Smooth muscle cell (in vitro differentiated cells): Measurements from ENCODE around the gene ST6GALNAC3. TPM values are rescaled to one million over a fixed set of nuclear protein-coding genes. Genes with fewer than 3 reads are reported as not detected.

Experiments used
- DNase-seq: peaks from one replicate; lab custom pipeline; 2025; ENCODE audit not compliant: unreplicated experiment; lab: John Stamatoyannopoulos, UW
- H2AFZ ChIP-seq: fragments of 200-600 bp; sonication (generic); 2 replicates; pipeline ENCODE4 v1.6.0; 2016; ENCODE audit warnings: antibody characterized with exemption, low read depth, mild to moderate bottlenecking
- H3F3A ChIP-seq: fragments of 200-600 bp; sonication (generic); 2 replicates; pipeline ENCODE4 v1.6.0; 2017; ENCODE audit warnings: antibody characterized with exemption, low read depth
- H3K27ac ChIP-seq: fragments of 200-600 bp; sonication (generic); 2 replicates; pipeline ENCODE4 v1.5.1; 2016; ENCODE audit warnings: low read depth, mild to moderate bottlenecking
- H3K27me3 ChIP-seq: fragments of 200-600 bp; sonication (generic); 2 replicates; pipeline ENCODE4 v1.6.1; 2016; ENCODE audit warnings: low read depth, mild to moderate bottlenecking
- H3K36me3 ChIP-seq: fragments of 200-600 bp; sonication (generic); 2 replicates; pipeline ENCODE4 v1.5.1; 2016; ENCODE audit warnings: low read depth
- H3K4me1 ChIP-seq: fragments of 200-600 bp; sonication (generic); 2 replicates; pipeline ENCODE4 v1.5.1; 2016; ENCODE audit warnings: low read depth
- H3K4me2 ChIP-seq: fragments of 200-600 bp; sonication (generic); 2 replicates; pipeline ENCODE4 v1.6.0; 2016; ENCODE audit warnings: mild to moderate bottlenecking
- H3K4me3 ChIP-seq: fragments of 200-600 bp; sonication (generic); 2 replicates; pipeline ENCODE4 v1.5.1; 2016; ENCODE audit warnings: mild to moderate bottlenecking
- H3K79me2 ChIP-seq: fragments of 200-600 bp; sonication (generic); 2 replicates; pipeline ENCODE4 v1.6.0; 2016; ENCODE audit warnings: low read depth, mild to moderate bottlenecking
- H3K9ac ChIP-seq: fragments of 200-600 bp; sonication (generic); 2 replicates; pipeline ENCODE4 v1.6.0; 2016; ENCODE audit warnings: low read depth
- H3K9me3 ChIP-seq: fragments of 200-600 bp; sonication (generic); replicated peaks from 2 replicates; pipeline ENCODE4 v1.5.1; 2016; ENCODE audit warnings: low read depth
- H4K20me1 ChIP-seq: fragments of 200-600 bp; sonication (generic); 2 replicates; pipeline ENCODE4 v1.6.0; 2016; ENCODE audit warnings: low read depth
- CTCF ChIP-seq: fragments of 200-600 bp; sonication (generic); IDR thresholded peaks from 2 replicates; pipeline ENCODE4 v1.5.1; 2017; ENCODE audit warnings: borderline replicate concordance, mild to moderate bottlenecking, antibody characterized with exemption; ENCODE audit not compliant: insufficient read depth, poor library complexity, severe bottlenecking
- WGBS: methylation state at CpG from one replicate; pipeline ENCODE4 v1.1.7; 2016; ENCODE audit warnings: low lambda C conversion rate; 5-methylcytosine and 5-hydroxymethylcytosine counted together
- polyA plus RNA-seq: library from polyadenylated mRNA; unstranded; fragments of >200 nt; fragmentation: Nextera tagmentation; extraction: Ambion mirVana; gene quantifications from 2 replicates; pipeline ENCODE4 v1.2.1, GENCODE V29; 2016
- total RNA-seq: library from RNA; depleted of rRNA; stranded (reverse); fragments of >200 nt; gene quantifications from 2 replicates; pipeline ENCODE4 v1.2.3, GENCODE V29; 2014

The ST6GALNAC3 gene
- total and polyA plus RNA-seq, 2 experiments from 2014 or later = 9.3 to 13.4 TPM

GRCh38 chr1:76291737-76292136 is 217.2 kb downstream of the ST6GALNAC3 start:
- H3K27me3 ChIP-seq = no peaks in the 10 kb centered on the region
- no peak overlapping the region for H3K9ac ChIP-seq
- no peaks in the 10 kb centered on the region for H3F3A ChIP-seq
- H3K27ac ChIP-seq = no peak overlapping the region
- H2AFZ ChIP-seq = no peak overlapping the region
- TF ChIP-seq CTCF = no peak
- H3K36me3 ChIP-seq = no peaks in the 10 kb centered on the region
- no peaks in the 10 kb centered on the region for H4K20me1 ChIP-seq
- H3K79me2 ChIP-seq = no peaks in the 10 kb centered on the region
- H3K4me2 ChIP-seq = no peak overlapping the region
- no peaks in the 10 kb centered on the region for H3K9me3 ChIP-seq
- no peak overlapping the region for H3K4me3 ChIP-seq
- peaks cover 13% of the 10 kb centered on the region for H3K4me1 ChIP-seq
- 44% methylated on average over 1 of the region's 1 CpG for WGBS
- DNase-seq = no peak

- no peak for TF ChIP-seq CTCF
- Histone ChIP-seq H2AFZ (no peak overlapping the region), H3K36me3 (no peaks in the 10 kb centered on the region), H3K9ac (no peak overlapping the region), H3K4me2 (no peak overlapping the region), H3F3A (no peaks in the 10 kb centered on the region), H3K4me3 (no peak overlapping the region), H4K20me1 (no peaks in the 10 kb centered on the region), H3K4me1 (peaks cover 13% of the 10 kb centered on the region), H3K9me3 (no peaks in the 10 kb centered on the region), H3K79me2 (no peaks in the 10 kb centered on the region), H3K27me3 (no peaks in the 10 kb centered on the region), H3K27ac (no peak overlapping the region)
- 92% methylated on average over 2 of the region's 2 CpGs for WGBS
- no peak for DNase-seq
These were observed 218.1 kb downstream of the ST6GALNAC3 start for GRCh38 chr1:76292418-76293184.

GRCh38 chr1:76293831-76294230 is 219.3 kb downstream of the ST6GALNAC3 start:
- no peak for DNase-seq
- Histone ChIP-seq H3K4me1 (peaks cover 13% of the 10 kb centered on the region), H3K4me3 (no peak overlapping the region), H2AFZ (no peak overlapping the region), H3K9me3 (no peaks in the 10 kb centered on the region), H3K4me2 (no peak overlapping the region), H4K20me1 (no peaks in the 10 kb centered on the region), H3K79me2 (no peaks in the 10 kb centered on the region), H3K27me3 (no peaks in the 10 kb centered on the region), H3F3A (no peaks in the 10 kb centered on the region), H3K9ac (no peak overlapping the region), H3K27ac (no peak overlapping the region), H3K36me3 (no peaks in the 10 kb centered on the region)
- WGBS = 80% methylated on average over 4 of the region's 4 CpGs
- TF ChIP-seq CTCF = no peak

- no peaks in the 10 kb centered on the region for H3K36me3 ChIP-seq
- no peaks in the 10 kb centered on the region for H3K79me2 ChIP-seq
- H3K27ac ChIP-seq = no peak overlapping the region
- H3K4me2 ChIP-seq = no peak overlapping the region
- no peak for TF ChIP-seq CTCF
- no peak overlapping the region for H3K9ac ChIP-seq
- no peaks in the 10 kb centered on the region for H4K20me1 ChIP-seq
- H3K4me1 ChIP-seq = peaks cover 13% of the 10 kb centered on the region
- no peaks in the 10 kb centered on the region for H3F3A ChIP-seq
- no peak overlapping the region for H2AFZ ChIP-seq
- H3K27me3 ChIP-seq = no peaks in the 10 kb centered on the region
- 90% methylated on average over 5 of the region's 5 CpGs for WGBS
- no peak overlapping the region for H3K4me3 ChIP-seq
- no peaks in the 10 kb centered on the region for H3K9me3 ChIP-seq
- no peak for DNase-seq
These were observed 220.1 kb downstream of the ST6GALNAC3 start for GRCh38 chr1:76294482-76295194.
